SKM-1 (cell line): ENCODE results near the gene LIN54.
"Not testable (repeated sequence)": the region's sequence is repeated elsewhere in the genome, so short reads cannot be mapped to it uniquely, and the experiment has no call there.

Experiments used
- DNase-seq: peaks from one replicate; lab custom pipeline; 2025; ENCODE audit not compliant: unreplicated experiment; lab: John Stamatoyannopoulos, UW

LIN54 gene

GRCh38 chr4:83012687-83013419 lies 2.2 kb upstream of the LIN54 start:
- peak; percentile 95 for DNase-seq

GRCh38 chr4:83012200-83012686 lies 1.6 kb upstream of the LIN54 start:
- no peak for DNase-seq

DNA sequence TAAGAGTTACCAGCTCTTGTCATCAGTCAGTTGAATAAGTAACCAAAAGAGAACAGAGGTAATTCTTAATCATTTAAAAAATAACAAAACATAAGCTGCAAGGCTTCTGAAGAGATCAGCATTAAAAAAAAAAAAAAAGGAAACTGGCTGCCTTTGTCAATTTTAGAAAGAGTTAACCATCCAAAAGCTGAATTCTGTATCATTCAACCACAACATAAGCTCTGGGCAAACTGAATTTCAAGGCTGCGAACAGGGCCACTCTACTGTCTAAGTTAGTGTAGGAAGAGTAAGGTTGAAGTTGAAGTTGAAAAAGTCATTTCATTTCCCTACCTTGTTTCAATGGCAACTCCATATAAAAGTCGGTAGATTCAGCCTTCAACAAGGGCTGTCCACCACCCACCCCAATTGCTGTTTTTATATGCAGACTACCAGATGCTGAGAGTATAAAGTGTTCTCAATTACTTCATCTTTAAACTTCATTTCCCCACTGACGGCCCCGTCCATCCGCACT lies 1.1 kb upstream of the LIN54 start:
- no peak for DNase-seq

DNA sequence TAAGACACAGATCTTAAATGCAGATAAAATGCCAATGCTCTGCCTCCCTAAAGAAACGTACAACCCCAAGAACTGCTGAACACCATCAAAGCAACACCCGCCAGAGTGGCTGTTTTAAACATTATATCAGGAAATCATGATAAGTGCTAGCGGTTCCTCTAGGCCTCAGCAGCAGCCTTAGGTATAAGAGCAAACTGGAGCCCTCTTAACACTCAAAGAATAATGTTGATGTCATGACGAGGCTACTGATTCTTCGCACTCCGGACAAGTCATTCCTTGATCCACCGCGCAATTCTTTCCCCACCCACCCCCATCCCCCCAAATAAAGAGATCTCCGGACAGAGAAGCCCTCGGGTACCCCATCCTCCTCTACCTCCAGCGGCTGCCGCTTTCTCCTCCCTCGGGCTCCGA lies 507 bp downstream of the LIN54 start:
- no peak for DNase-seq

GRCh38 chr4:83009529-83009928 lies 1.1 kb downstream of the LIN54 start:
- DNase-seq = no peak

DNA sequence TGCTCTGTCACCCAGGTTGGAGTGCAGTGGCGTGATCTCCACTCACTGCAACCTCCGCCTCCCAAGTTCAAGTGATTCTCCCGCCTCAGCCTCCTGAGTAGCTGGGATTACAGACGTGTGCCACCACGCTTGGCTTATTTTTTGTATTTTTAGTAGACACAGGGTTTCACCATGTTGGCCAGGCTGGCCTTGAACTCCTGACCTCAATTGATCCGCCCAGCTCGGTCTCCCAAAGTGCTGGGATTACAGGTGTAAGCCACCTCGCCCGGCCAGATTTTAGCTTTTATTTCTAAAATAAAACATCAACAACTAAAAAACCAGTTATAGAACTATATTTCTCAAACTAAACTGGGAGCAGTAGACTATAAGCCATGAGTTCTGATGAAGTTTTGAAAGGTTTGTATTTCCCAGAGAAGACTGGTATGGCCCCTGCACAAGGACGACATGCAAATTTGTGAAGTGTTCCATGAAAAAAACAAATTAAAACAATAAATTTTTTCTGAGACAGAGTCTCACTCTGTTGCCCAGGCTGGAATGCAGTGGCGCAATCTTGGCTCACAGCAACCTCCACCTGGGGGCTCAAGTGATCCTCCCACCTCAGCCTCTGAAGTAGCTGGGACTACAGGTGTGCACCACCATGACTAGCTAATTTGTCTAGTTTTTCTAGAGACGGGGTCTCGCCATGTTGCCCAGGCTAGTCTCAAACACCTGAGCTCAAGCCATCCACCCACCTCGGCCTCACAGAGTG lies 7.4 kb downstream of the LIN54 start:
- not testable (repeated sequence) for DNase-seq

DNA sequence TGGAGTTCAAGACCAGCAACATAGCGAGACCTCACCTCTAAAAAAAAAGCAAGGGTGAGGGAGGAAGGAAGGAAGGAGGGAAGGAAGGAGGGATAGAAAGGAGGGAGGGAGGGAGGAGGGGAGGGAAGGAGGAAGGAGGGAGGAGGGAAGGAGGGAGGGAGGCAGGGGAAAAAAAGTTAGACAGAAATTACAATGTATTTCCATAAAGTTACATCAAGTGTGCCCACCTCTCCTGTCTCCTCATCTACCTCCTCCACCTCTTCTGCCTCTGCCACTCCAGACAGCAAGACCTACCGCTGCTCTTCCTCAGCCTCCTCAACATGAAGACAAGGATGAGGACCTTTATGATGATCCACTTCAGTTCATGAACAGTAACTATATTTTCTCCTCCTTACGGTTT lies 8.3 kb downstream of the LIN54 start:
- no peak for DNase-seq

- no peak for DNase-seq
Observed at GRCh38 chr4:82998898-82999297, 11.7 kb downstream of the LIN54 start.

DNA sequence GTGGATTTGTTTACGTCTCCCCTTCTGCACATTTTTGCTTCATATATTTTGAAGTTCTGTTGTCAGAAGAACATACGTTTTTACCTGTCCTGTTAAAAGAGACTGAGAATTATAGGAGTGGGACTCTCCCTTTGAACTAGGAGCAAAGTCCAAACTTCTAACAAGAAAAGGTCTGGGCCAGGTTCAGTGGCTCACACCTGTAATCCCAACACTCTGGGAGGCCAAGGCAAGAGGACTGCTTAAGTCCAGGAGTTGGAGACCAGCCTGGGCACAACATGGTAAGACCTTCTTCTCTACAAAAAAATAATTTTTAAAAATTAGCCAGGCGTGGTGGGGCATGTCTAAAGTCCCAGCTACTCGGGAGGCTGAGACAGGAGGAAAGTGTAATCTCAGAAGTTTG lies 15.8 kb downstream of the LIN54 start:
- DNase-seq = no peak

DNA sequence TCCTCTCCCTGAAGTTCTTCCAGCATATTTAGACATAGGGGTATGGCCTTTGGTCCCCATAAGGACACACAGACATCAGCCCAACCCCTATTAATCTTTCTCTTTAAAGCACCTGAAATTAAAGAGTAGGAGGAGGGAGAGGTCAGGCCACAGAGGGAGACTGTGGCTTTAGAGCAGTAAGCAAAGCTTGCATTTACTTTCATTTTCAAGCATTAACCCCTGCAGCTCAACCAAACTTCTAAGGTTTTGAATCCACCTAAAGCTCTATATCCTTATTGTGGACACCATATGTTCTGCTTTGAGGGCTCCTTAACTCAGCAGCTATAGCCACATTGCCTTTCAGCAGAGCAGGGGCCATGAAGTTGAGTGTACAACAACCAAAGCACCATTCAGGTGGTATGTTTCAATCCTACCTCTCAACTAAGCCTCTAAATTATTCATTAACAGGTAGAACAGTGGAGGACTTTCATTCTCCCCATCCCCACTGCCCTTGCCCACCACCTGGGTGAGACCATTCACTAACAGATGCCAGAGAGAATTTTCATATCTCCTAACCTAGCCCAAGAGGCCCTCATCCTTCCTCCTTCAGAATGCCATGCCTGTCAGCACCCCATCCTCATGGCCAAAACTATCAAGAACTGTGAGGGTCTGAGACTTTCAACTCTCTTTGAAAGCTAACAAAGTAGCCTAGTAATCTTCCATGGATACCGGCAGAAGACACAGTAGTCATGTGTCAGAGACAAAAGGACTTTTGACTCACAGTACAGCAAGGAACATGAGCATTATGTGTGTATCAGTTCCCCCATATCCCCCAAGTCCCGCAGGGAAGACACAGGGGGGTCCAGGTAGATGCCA lies 20.8 kb downstream of the LIN54 start:
- DNase-seq = no peak

DNA sequence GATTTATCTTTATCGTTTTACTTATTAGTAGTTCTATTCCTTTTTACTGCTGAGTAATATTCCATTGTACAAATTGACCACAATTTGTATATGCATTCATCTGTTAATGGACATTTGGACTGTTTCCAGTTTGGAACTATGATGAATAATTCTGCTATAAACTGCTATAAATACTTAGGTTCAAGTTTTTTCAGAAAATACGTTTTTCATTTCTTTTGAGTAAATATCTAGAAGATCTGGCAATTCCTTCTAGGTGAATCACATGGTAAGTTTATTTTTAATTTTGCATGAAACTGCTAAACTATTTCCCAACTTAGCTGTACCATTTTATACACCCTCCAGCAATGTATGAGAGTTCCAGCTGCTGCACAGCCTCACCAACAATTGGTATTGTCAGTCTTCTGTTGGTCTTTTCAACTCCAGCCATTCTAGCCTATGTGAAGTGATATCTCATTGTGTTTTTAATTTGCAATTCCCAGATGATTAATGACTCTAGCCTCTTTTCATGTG lies 22.2 kb downstream of the LIN54 start:
- no peak for DNase-seq

- DNase-seq = not testable (repeated sequence)
Observed at GRCh38 chr4:82987519-82987918, 23.1 kb downstream of the LIN54 start.

GRCh38 chr4:82984459-82984858 lies 26.2 kb downstream of the LIN54 start:
- DNase-seq = no peak

DNA sequence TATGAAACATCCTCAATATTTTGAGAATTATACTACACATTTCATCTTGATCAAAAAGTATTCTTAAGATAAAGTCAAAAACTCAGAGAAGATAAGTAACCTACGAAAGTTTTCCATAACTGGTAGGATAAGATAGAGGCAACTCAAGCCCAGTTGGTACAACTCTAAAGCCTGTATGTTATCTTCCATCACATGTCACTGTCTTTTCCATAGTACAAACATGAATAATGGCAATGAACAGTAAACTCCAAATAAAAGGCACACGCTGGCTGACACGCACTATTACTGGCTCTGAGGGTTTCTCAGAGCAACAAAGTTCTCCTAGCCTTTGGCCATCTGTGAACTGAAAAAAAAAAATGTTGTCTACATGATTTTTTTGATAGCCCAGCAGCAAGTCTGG lies 27.2 kb downstream of the LIN54 start:
- no peak for DNase-seq

- no peak for DNase-seq
Observed at GRCh38 chr4:82981138-82981537, 29.5 kb downstream of the LIN54 start.

GRCh38 chr4:82975792-82976191 lies 34.8 kb downstream of the LIN54 start:
- DNase-seq = no peak

- no peak for DNase-seq
Observed at GRCh38 chr4:82969414-82969813, 41.2 kb downstream of the LIN54 start.

- no peak for DNase-seq
Observed at GRCh38 chr4:82968972-82969371, 41.7 kb downstream of the LIN54 start.

DNA sequence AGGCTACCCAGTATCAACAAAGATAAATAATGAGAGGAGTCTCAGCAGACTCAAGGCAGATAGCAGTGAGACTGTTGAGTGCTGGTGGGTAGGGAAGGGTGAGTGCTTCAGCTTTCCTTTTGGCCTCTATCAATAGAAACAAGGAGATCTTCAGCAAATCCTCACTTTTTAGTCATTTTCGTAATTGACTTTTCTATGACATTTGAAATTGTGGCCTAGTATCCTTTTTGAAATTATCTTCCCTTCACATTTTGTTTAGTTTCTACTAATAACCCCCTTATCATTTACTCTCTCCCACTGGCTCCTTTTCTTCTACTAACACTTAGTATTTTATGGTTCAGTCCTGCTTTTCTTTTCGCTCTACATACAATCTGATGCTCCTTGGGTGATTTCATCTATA lies 44.9 kb downstream of the LIN54 start:
- DNase-seq = no peak

DNA sequence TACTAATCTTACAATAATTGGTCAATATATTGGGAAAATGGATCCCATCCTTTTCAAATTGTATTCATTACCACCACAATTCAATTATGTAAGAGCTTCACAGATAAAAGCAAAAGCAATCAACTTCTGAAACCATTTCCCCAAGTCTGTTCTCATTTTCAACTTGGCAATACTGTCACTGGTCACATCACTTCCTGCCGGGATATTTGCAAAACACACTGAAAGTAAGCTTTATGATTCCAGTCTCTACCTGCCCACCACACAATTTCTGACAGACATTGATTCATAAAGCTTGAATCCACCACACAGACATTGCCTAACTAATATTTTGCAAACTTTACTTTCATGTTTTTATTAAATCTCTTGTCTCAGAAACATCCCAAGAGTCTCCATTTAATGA lies 53.6 kb downstream of the LIN54 start:
- DNase-seq = no peak

DNA sequence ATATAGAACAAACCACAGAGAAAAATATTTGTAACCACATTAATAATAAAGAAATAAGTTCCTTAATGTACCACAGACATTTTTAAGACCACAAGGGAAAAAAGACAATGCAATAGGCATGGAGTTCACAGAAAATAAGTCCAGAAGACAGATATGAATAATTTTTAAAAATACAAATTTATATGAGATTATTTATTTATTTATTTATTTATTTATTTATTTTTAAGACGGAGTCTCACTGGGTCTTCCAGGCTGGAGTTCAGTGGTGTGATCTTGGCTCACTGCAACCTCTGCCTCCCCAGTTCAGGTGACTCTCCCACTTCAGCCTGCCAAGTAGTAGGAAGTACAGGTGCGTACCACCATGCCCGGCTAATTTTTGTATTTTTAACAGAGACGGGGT lies 56.4 kb downstream of the LIN54 start:
- DNase-seq = no peak
